H1 (cell line): ENCODE data around the gene CACNB4. TPM values are rescaled to one million over a fixed set of nuclear protein-coding genes. Genes with fewer than 3 reads are reported as not detected.

Experiments
- CTCF ChIA-PET: fragments of 300-600 bp; sonication (Branson Sonifier 250); formaldehyde crosslinking; loops from one replicate; lab custom pipeline; 2021; ENCODE audit not compliant: partially characterized antibody; lab: Charles Lee
- POLR2A ChIA-PET: fragments of 300-600 bp; sonication (Branson Sonifier 250); formaldehyde crosslinking; loops from one replicate; lab custom pipeline; 2021; ENCODE audit warnings: inconsistent platforms; ENCODE audit not compliant: partially characterized antibody; lab: Charles Lee
- DNase-seq, 2 experiments: peaks; one replicate each; pipeline versions ENCODE4 v3.0.0 to v3.0.0-alpha.2; 2010 to 2022; ENCODE audit warnings: low spot score in 2 of 2, low read depth in 1 of 2, mixed read lengths in 1 of 2
- FAIRE-seq: peaks from 2 replicates; lab custom pipeline; 2011; peaks lifted over from hg19 to GRCh38; lab: Jason Lieb, UNC
- H2AFZ ChIP-seq: 2 replicates; pipeline ENCODE4 v1.8.1; 2012; ENCODE audit warnings: low read length, inconsistent platforms
- H2AK5ac ChIP-seq: 2 replicates; pipeline ENCODE4 v1.6.1; 2013; ENCODE audit warnings: low read depth, low read length
- H2BK120ac ChIP-seq: replicated peaks from 2 replicates; pipeline ENCODE3; 2013; ENCODE audit warnings: low read depth, low read length, inconsistent platforms
- H2BK12ac ChIP-seq: 2 replicates; pipeline ENCODE4 v1.6.1; 2013; ENCODE audit warnings: low read depth, low read length
- H2BK15ac ChIP-seq: 2 replicates; pipeline ENCODE4 v1.6.1; 2013; ENCODE audit warnings: low read length
- H2BK20ac ChIP-seq: 2 replicates; pipeline ENCODE4 v1.6.1; 2013; ENCODE audit warnings: low read length
- H2BK5ac ChIP-seq: 2 replicates; pipeline ENCODE4 v1.6.1; 2013; ENCODE audit warnings: low read depth, low read length
- H3K14ac ChIP-seq: 2 replicates; pipeline ENCODE4 v1.6.1; 2013; ENCODE audit warnings: inconsistent platforms; ENCODE audit not compliant: insufficient read length
- H3K18ac ChIP-seq: 2 replicates; pipeline ENCODE4 v1.6.1; 2013; ENCODE audit warnings: low read length; ENCODE audit errors: extremely low read depth
- H3K23ac ChIP-seq: 2 replicates; pipeline ENCODE4 v1.6.1; 2013; ENCODE audit warnings: inconsistent platforms; ENCODE audit not compliant: insufficient read length
- H3K23me2 ChIP-seq: 2 replicates; pipeline ENCODE4 v1.6.1; 2013; ENCODE audit warnings: low read depth, low read length
- H3K27ac ChIP-seq: 2 replicates; pipeline ENCODE4 v1.6.1; 2011; ENCODE audit warnings: low read depth, low read length, inconsistent platforms
- H3K27me3 ChIP-seq, 4 experiments: replicated peaks in 1 of 4; 1 replicate in 1 of 4; 2 replicates in 3 of 4; pipeline versions ENCODE4 v1.6.1 to v1.8.1; 2011 to 2013; ENCODE audit warnings: low read length in 3 of 4, mild to moderate bottlenecking in 3 of 4, inconsistent platforms in 2 of 4, mixed read lengths in 2 of 4, moderate library complexity in 1 of 4; ENCODE audit not compliant: control insufficient read depth in 3 of 4, insufficient read depth in 3 of 4; ENCODE audit errors: extremely low read depth in 1 of 4
- H3K36me3 ChIP-seq, 4 experiments: 2 replicates each; pipeline versions ENCODE4 v1.6.1 to v1.8.1; 2011 to 2013; ENCODE audit warnings: mild to moderate bottlenecking in 4 of 4, low read length in 3 of 4, moderate library complexity in 2 of 4, control low read depth in 1 of 4, inconsistent platforms in 1 of 4; ENCODE audit not compliant: insufficient read depth in 4 of 4, control insufficient read depth in 2 of 4
- H3K4ac ChIP-seq: replicated peaks from 2 replicates; pipeline ENCODE3; 2013; ENCODE audit warnings: low read length, low read depth, mixed read lengths, inconsistent platforms; ENCODE audit not compliant: insufficient read length
- H3K4me1 ChIP-seq, 4 experiments: replicated peaks in 1 of 4; 1 replicate in 1 of 4; 2 replicates in 3 of 4; pipeline versions ENCODE4 v1.6.1 to v1.8.1; 2011 to 2013; ENCODE audit warnings: low read length in 3 of 4, inconsistent platforms in 2 of 4, mixed read lengths in 1 of 4; ENCODE audit not compliant: insufficient read depth in 4 of 4, control insufficient read depth in 3 of 4
- H3K4me2 ChIP-seq, 2 experiments: 2 replicates each; pipeline versions ENCODE4 v1.6.1 to v1.8.1; 2011 to 2013; ENCODE audit warnings: low read depth in 2 of 2, low read length in 2 of 2, control low read depth in 1 of 2, inconsistent platforms in 1 of 2, mild to moderate bottlenecking in 1 of 2; ENCODE audit not compliant: insufficient read depth in 1 of 2
- H3K4me3 ChIP-seq, 4 experiments: fragments of 200-600, 300-600 bp in 1 of 4; sonication (generic), shearing (Covaris generic), sonication (Bioruptor Twin) in 1 of 4; 2 replicates each; pipeline versions ENCODE4 v1.5.1 to v1.8.1; 2011 to 2016; ENCODE audit warnings: low read length in 4 of 4, low read depth in 3 of 4, control low read depth in 2 of 4, inconsistent platforms in 2 of 4, mild to moderate bottlenecking in 2 of 4, mixed read lengths in 1 of 4, moderate library complexity in 1 of 4; ENCODE audit not compliant: insufficient read depth in 2 of 4; ENCODE audit errors: extremely low read depth in 1 of 4
- H3K56ac ChIP-seq: replicated peaks from 2 replicates; pipeline ENCODE3; 2013; ENCODE audit warnings: low read depth, mild to moderate bottlenecking, mixed read lengths, low read length, inconsistent platforms; ENCODE audit not compliant: insufficient read length
- H3K79me1 ChIP-seq: 2 replicates; pipeline ENCODE4 v1.6.1; 2013; ENCODE audit warnings: low read depth, low read length, control low read depth
- H3K79me2 ChIP-seq, 2 experiments: 2 replicates each; pipeline versions ENCODE4 v1.6.1 to v1.8.1; 2012 to 2013; ENCODE audit warnings: low read length in 2 of 2, mild to moderate bottlenecking in 2 of 2, inconsistent platforms in 1 of 2; ENCODE audit not compliant: insufficient read depth in 2 of 2, control insufficient read depth in 1 of 2
- H3K9ac ChIP-seq, 4 experiments: replicated peaks in 1 of 4; 1 replicate in 1 of 4; 2 replicates in 3 of 4; pipeline versions ENCODE4 v1.6.1 to v1.8.1; 2011 to 2013; ENCODE audit warnings: low read depth in 3 of 4, low read length in 3 of 4, control low read depth in 2 of 4, mild to moderate bottlenecking in 2 of 4, moderate library complexity in 2 of 4, inconsistent platforms in 1 of 4; ENCODE audit errors: extremely low read depth in 1 of 4
- H3K9me3 ChIP-seq, 2 experiments: 2 replicates each; pipeline versions ENCODE4 v1.6.1 to v1.8.1; 2012 to 2013; ENCODE audit warnings: mild to moderate bottlenecking in 2 of 2, moderate library complexity in 2 of 2, control low read depth in 1 of 2, inconsistent platforms in 1 of 2, low read depth in 1 of 2, low read length in 1 of 2, mixed read lengths in 1 of 2; ENCODE audit not compliant: insufficient read depth in 2 of 2
- H4K20me1 ChIP-seq, 2 experiments: replicated peaks in 1 of 2; 2 replicates each; pipeline versions ENCODE3 to v1.8.1; 2011 to 2013; ENCODE audit warnings: inconsistent platforms in 2 of 2, low read length in 2 of 2, mild to moderate bottlenecking in 1 of 2; ENCODE audit not compliant: insufficient read depth in 2 of 2, control insufficient read depth in 1 of 2
- H4K5ac ChIP-seq: 2 replicates; pipeline ENCODE4 v1.6.1; 2013; ENCODE audit warnings: low read length, low read depth, mixed read lengths, inconsistent platforms; ENCODE audit not compliant: insufficient read length
- H4K8ac ChIP-seq: 2 replicates; pipeline ENCODE4 v1.8.0; 2013; ENCODE audit warnings: mild to moderate bottlenecking, moderate library complexity, low read length, inconsistent platforms; ENCODE audit not compliant: insufficient read depth; ENCODE audit errors: extremely low read depth
- H4K91ac ChIP-seq: replicated peaks from 2 replicates; pipeline ENCODE3; 2013; ENCODE audit warnings: low read length, mixed read lengths, inconsistent platforms; ENCODE audit not compliant: insufficient read length
- CBX5 ChIP-seq: fragments of 300-800, 300-1000 bp; sonication (generic); IDR thresholded peaks from 2 replicates; pipeline ENCODE4 v1.7.1; 2016; ENCODE audit warnings: antibody characterized with exemption, low read length, low read depth
- CHD1 ChIP-seq: IDR thresholded peaks from 2 replicates; pipeline ENCODE4 v1.6.1; 2012; ENCODE audit warnings: low read depth, low read length, improper control_type of control experiment
- FOSL1 ChIP-seq: IDR thresholded peaks from 2 replicates; pipeline ENCODE4 v1.6.1; 2011; ENCODE audit warnings: mild to moderate bottlenecking, low read depth, low read length, moderate library complexity; ENCODE audit not compliant: insufficient read depth
- KDM1A ChIP-seq: fragments of 200-600, 300-600 bp; sonication (generic); IDR thresholded peaks from 2 replicates; pipeline ENCODE4 v1.7.1; 2016; ENCODE audit warnings: mild to moderate bottlenecking, low read length, borderline replicate concordance
- POLR2A ChIP-seq, 2 experiments: IDR thresholded peaks; 1 replicate in 1 of 2; 2 replicates in 1 of 2; pipeline ENCODE4 v1.6.1; 2011; ENCODE audit warnings: low read depth in 2 of 2, low read length in 2 of 2, mild to moderate bottlenecking in 2 of 2; ENCODE audit errors: control extremely low read depth in 1 of 2
- TAF7 ChIP-seq: optimal IDR thresholded peaks from 2 replicates; pipeline ENCODE3; 2011; ENCODE audit warnings: low read depth, mild to moderate bottlenecking, inconsistent platforms, low read length, moderate library complexity, borderline replicate concordance
- WGBS, 2 experiments: shearing (Covaris generic) in 1 of 2; methylation state at CpG; one replicate each; pipeline versions ENCODE4 v1.1.6 to v1.1.7; 2013 to 2015; ENCODE audit warnings: low lambda C conversion rate in 2 of 2, mixed read lengths in 2 of 2, inconsistent platforms in 1 of 2, low coverage in 1 of 2, missing lambda C conversion rate in 1 of 2; ENCODE audit not compliant: insufficient replicate concordance in 2 of 2, insufficient coverage in 1 of 2, insufficient read length in 1 of 2; ENCODE audit errors: extremely low coverage in 1 of 2, missing lambda C conversion rate in 1 of 2; 5-methylcytosine and 5-hydroxymethylcytosine counted together
- polyA plus RNA-seq, 7 experiments: library from polyadenylated mRNA; depleted of rRNA in 3 of 7; stranded (reverse) in 5 of 7; unstranded in 2 of 7; fragments of >200 nt in 5 of 7; fragments of 200-250 nt in 2 of 7; gene quantifications; 1 replicate in 5 of 7; 2 replicates in 1 of 7; 4 replicates in 1 of 7; pipeline versions ENCODE4 v1.2.1 to v1.2.3, GENCODE V29; 2011 to 2013; ENCODE audit warnings: missing spikeins in 2 of 7, mixed read lengths in 2 of 7
- total RNA-seq: library from RNA; stranded (reverse); fragmentation: NEBNext Ultra II Directional; extraction: Animal tissue kit (Norgen Biotek cat#: 25700); gene quantifications from 2 replicates; pipeline ENCODE4 v1.2.1, GENCODE V29; 2021
- TF ChIP-seq, protein P1 (sequence below), 3 experiments: IDR thresholded peaks; 1 replicate in 2 of 3; 2 replicates in 1 of 3; pipeline versions ENCODE4 v1.5.1 to v1.6.1; 2011; ENCODE audit warnings: low read length in 3 of 3, mild to moderate bottlenecking in 3 of 3, inconsistent platforms in 2 of 3, low read depth in 1 of 3, moderate library complexity in 1 of 3; ENCODE audit not compliant: insufficient read depth in 1 of 3; ENCODE audit errors: control extremely low read depth in 1 of 3
- TF ChIP-seq, protein P2 (sequence below): IDR thresholded peaks from 2 replicates; pipeline ENCODE4 v1.6.1; 2011; ENCODE audit warnings: low read length, improper control_type of control experiment
- TF ChIP-seq, protein P3 (sequence below): IDR thresholded peaks from 2 replicates; pipeline ENCODE4 v1.6.1; 2012; ENCODE audit warnings: inconsistent platforms

The CACNB4 gene
- total and polyA plus RNA-seq, 2 of the 8 experiments (the other 6 are each of a cell fraction or from before 2014, with no cell fraction given), result 2.0 to 4.0 TPM

- ChIA-PET CTCF (interaction anchor here (0.8 to 1.6 kb wide), 4 partner anchors 10 to 33 kb away, joined by 3 to 7 read pairs (median 4); no protein-coding TSS in a partner anchor), POLR2A (no interaction called here)
- no peaks in the 10 kb centered on the region for H4K20me1 ChIP-seq
- TF ChIP-seq TAF7 (no peak), FOSL1 (no peak), KDM1A (no peak), POLR2A (IDR thresholded peaks at IDR 0.05; ENCODE audit: control extremely low read depth in 1 of 2, low read depth in 2 of 2, low read length in 2 of 2) (no peak), CHD1 (no peak), CBX5 (no peak)
- TF ChIP-seq, protein P1, sequence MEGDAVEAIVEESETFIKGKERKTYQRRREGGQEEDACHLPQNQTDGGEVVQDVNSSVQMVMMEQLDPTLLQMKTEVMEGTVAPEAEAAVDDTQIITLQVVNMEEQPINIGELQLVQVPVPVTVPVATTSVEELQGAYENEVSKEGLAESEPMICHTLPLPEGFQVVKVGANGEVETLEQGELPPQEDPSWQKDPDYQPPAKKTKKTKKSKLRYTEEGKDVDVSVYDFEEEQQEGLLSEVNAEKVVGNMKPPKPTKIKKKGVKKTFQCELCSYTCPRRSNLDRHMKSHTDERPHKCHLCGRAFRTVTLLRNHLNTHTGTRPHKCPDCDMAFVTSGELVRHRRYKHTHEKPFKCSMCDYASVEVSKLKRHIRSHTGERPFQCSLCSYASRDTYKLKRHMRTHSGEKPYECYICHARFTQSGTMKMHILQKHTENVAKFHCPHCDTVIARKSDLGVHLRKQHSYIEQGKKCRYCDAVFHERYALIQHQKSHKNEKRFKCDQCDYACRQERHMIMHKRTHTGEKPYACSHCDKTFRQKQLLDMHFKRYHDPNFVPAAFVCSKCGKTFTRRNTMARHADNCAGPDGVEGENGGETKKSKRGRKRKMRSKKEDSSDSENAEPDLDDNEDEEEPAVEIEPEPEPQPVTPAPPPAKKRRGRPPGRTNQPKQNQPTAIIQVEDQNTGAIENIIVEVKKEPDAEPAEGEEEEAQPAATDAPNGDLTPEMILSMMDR (IDR thresholded peaks at IDR 0.05; ENCODE audit: control extremely low read depth in 1 of 3, insufficient read depth in 1 of 3, low read depth in 1 of 3, low read length in 3 of 3), result no peak
- TF ChIP-seq, protein P2, sequence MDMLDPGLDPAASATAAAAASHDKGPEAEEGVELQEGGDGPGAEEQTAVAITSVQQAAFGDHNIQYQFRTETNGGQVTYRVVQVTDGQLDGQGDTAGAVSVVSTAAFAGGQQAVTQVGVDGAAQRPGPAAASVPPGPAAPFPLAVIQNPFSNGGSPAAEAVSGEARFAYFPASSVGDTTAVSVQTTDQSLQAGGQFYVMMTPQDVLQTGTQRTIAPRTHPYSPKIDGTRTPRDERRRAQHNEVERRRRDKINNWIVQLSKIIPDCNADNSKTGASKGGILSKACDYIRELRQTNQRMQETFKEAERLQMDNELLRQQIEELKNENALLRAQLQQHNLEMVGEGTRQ, result no peak
- TF ChIP-seq, protein P3, sequence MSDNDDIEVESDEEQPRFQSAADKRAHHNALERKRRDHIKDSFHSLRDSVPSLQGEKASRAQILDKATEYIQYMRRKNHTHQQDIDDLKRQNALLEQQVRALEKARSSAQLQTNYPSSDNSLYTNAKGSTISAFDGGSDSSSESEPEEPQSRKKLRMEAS, result no peak
These were observed 35.4 kb downstream of the CACNB4 start for GRCh38 chr2:152063325-152063924.

More at GRCh38 chr2:152063325-152063924, 35.4 kb downstream of the CACNB4 start:
- Histone ChIP-seq H4K8ac (no peak overlapping the region), H2BK15ac (no peak overlapping the region), H3K14ac (no peak overlapping the region), H3K23ac (no peak overlapping the region), H3K4ac (no peak overlapping the region), H2BK5ac (no peak overlapping the region), H3K9ac (no peak overlapping the region), H2AFZ (no peak overlapping the region), H3K79me2 (no peaks in the 10 kb centered on the region), H3K4me2 (no peak overlapping the region), H2BK20ac (no peak overlapping the region), H3K18ac (no peak overlapping the region), H3K4me1 (no peaks in the 10 kb centered on the region; a peak in 2 of 7 replicates), H3K9me3 (peaks cover 9 to 10% of the 10 kb centered on the region in 2 experiments; a peak in 3 of 4 replicates), H2BK12ac (no peak overlapping the region), H2BK120ac (no peak overlapping the region), H3K23me2 (no peaks in the 10 kb centered on the region), H3K36me3 (no peaks in the 10 kb centered on the region), H2AK5ac (no peak overlapping the region), H4K91ac (no peak overlapping the region), H4K5ac (no peak overlapping the region), H3K27ac (no peak overlapping the region), H3K27me3 (no peaks in the 10 kb centered on the region), H3K79me1 (no peaks in the 10 kb centered on the region), H3K4me3 (no peak overlapping the region), H3K56ac (no peak overlapping the region)
- FAIRE-seq (no peak), DNase-seq (no peak)
- 72% methylated on average over 3 of the region's 3 CpGs; no CpG with 5 or more reads in 1 of the 2 experiments for WGBS, 2 experiments
